ENCODE data around the gene SOS1.
"Not testable (repeated sequence)": the region's sequence is repeated elsewhere in the genome, so short reads cannot be mapped to it uniquely, and the experiment has no call there.

SOS1 gene

GRCh38 chr2:39146630-39147029, 25.8 kb upstream of the SOS1 start:
- DNase-seq (ENCODE audit: low read depth) = no peak
- TF ChIP-seq CTCF (IDR thresholded peaks at IDR 0.05; ENCODE audit: control insufficient read depth, insufficient read depth, low read depth, low read length, missing control alignments) = no peak
- no peak overlapping the region for H3K4me3 ChIP-seq (ENCODE audit: control insufficient read depth, low read depth, low read length)

- no peak for DNase-seq (ENCODE audit: low read depth)
Measured at GRCh38 chr2:39145906-39146421, 25.1 kb upstream of the SOS1 start.

DNA sequence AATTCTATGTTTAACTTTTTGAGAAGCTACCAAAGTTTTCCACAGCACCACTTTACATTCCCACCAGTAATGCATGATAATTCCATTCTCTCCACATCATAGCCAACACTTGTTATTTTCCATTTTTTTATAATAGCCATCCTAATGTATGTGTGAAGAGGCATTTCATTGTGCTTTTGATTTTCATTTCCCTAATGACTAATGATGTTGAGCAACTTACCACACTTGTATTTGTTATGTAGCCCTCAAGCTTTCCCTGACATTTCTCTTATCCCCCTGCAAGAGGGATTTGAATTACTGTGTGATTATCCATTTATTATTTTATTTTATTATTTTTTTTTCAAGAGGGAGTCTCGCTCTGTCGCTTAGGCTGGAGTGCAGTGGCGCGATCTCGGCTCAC, 23.6 kb upstream of the SOS1 start:
- H3K4me3 ChIP-seq (ENCODE audit: control insufficient read depth, low read depth, low read length) = no peak overlapping the region
- DNase-seq (ENCODE audit: low read depth) = no peak
- TF ChIP-seq CTCF (IDR thresholded peaks at IDR 0.05; ENCODE audit: control insufficient read depth, insufficient read depth, low read depth, low read length, missing control alignments) = no peak

More at GRCh38 chr2:39145906-39146421, 25.1 kb upstream of the SOS1 start:
- H3K4me3 ChIP-seq (ENCODE audit: control insufficient read depth, low read depth, low read length) = no peak overlapping the region
- TF ChIP-seq CTCF (IDR thresholded peaks at IDR 0.05; ENCODE audit: control insufficient read depth, insufficient read depth, low read depth, low read length, missing control alignments) = no peak

DNA sequence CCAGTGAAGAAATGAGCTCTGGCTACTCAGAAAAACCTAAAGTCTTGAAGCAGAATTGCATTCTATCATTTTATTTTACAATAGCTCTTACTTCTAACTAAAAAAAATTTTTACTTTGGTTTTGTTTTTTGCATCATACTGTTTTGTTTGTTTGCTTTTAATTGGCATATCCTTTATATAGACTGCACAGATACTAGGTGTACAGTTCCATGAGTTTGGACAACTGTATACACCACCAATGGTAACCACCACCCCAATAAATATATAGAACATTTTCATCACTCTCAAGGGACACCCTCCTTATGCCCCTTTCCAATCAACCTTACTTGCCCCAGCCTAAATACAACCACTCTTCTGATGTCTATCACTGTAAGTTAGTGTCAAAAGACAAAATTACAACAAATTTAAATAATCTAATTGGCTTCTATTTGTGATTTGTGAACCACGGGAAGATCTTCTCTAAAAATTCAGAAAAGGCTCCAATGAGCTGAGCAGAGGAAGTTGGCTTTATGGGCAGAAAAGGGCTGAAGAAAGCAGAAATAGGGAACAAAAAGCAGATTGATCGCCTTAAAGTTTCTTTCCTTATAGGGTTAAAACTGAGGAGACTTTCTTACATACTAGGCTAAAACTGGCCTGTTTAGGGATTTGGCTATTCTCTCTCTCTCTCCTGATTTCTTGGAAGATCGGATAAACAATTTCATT, 22.2 kb upstream of the SOS1 start:
- TF ChIP-seq CTCF (IDR thresholded peaks at IDR 0.05; ENCODE audit: control insufficient read depth, insufficient read depth, low read depth, low read length, missing control alignments) = no peak
- no peak for DNase-seq (ENCODE audit: low read depth)
- H3K4me3 ChIP-seq (ENCODE audit: control insufficient read depth, low read depth, low read length) = no peak overlapping the region

- no peak for DNase-seq (ENCODE audit: low read depth)
- H3K4me3 ChIP-seq (ENCODE audit: control insufficient read depth, low read depth, low read length) = no peak overlapping the region
- TF ChIP-seq CTCF (IDR thresholded peaks at IDR 0.05; ENCODE audit: control insufficient read depth, insufficient read depth, low read depth, low read length, missing control alignments) = no peak
Measured at GRCh38 chr2:39141334-39142271, 20.8 kb upstream of the SOS1 start.

- H3K4me3 ChIP-seq (ENCODE audit: control insufficient read depth, low read depth, low read length); DNase-seq (ENCODE audit: low read depth): not testable (repeated sequence)
Measured at GRCh38 chr2:39140948-39141333, 20.1 kb upstream of the SOS1 start.

Measured in AG09309 (cell line).